Lung (tissue), 12 donors: ENCODE measurements around the gene C12orf42. TPM values are rescaled to one million over a fixed set of nuclear protein-coding genes. Genes with fewer than 3 reads are reported as not detected.

Experiments used
- ATAC-seq: fragments of 200-7000 bp; cut with Tn5 transposase; one replicate; pipeline ENCODE4 v1.9.1; 2020; ENCODE audit warnings: moderate number of reproducible peaks; ENCODE audit not compliant: insufficient read depth, low FRiP score
- DNase-seq, 3 donors: peaks; one replicate each; pipeline ENCODE4 v3.0.0-alpha.2; 2013 to 2017
- H3K27ac ChIP-seq, 2 donors: one replicate each; pipeline ENCODE4 v1.5.1; 2013; ENCODE audit warnings: mild to moderate bottlenecking in 2 of 2, moderate library complexity in 2 of 2, control low read depth in 1 of 2, inconsistent platforms in 1 of 2, low read depth in 1 of 2, low read length in 1 of 2
- H3K27me3 ChIP-seq, 3 donors: one replicate each; pipeline ENCODE4 v1.5.1; 2013; ENCODE audit warnings: low read length in 2 of 3; ENCODE audit not compliant: control insufficient read depth in 3 of 3, insufficient read depth in 3 of 3
- H3K36me3 ChIP-seq, 4 donors: one replicate each; pipeline ENCODE4 v1.5.1; 2013; ENCODE audit warnings: low read length in 4 of 4, mild to moderate bottlenecking in 1 of 4, moderate library complexity in 1 of 4; ENCODE audit not compliant: control insufficient read depth in 4 of 4, insufficient read depth in 4 of 4
- H3K4me1 ChIP-seq, 5 donors: one replicate each; pipeline ENCODE4 v1.5.1; 2013; ENCODE audit warnings: low read length in 5 of 5, mild to moderate bottlenecking in 2 of 5, moderate library complexity in 1 of 5; ENCODE audit not compliant: control insufficient read depth in 5 of 5, insufficient read depth in 5 of 5
- H3K4me3 ChIP-seq: one replicate; pipeline ENCODE4 v1.5.1; 2013; ENCODE audit warnings: mild to moderate bottlenecking, control low read depth, moderate library complexity
- H3K9ac ChIP-seq, 2 donors: one replicate each; pipeline ENCODE4 v1.5.1; 2013; ENCODE audit warnings: low read length in 2 of 2, control low read depth in 1 of 2; ENCODE audit not compliant: insufficient read depth in 1 of 2
- H3K9me3 ChIP-seq, 4 donors: one replicate each; pipeline ENCODE4 v1.5.1; 2013; ENCODE audit warnings: low read length in 3 of 4, mild to moderate bottlenecking in 1 of 4, moderate library complexity in 1 of 4; ENCODE audit not compliant: control insufficient read depth in 4 of 4, insufficient read depth in 3 of 4
- WGBS, 2 donors: extraction: QIAGEN DNeasy Blood & Tissue Kit; methylation state at CpG; one replicate each; pipeline ENCODE4 v1.1.7; 2013; 5-methylcytosine and 5-hydroxymethylcytosine counted together
- polyA plus RNA-seq, 2 donors: library from polyadenylated mRNA; stranded (reverse); fragments of 200-250 nt; gene quantifications; one replicate each; pipeline ENCODE4 v1.2.1, GENCODE V29; 2013
- total RNA-seq, 2 donors: library from RNA; depleted of rRNA in 1 of 2; stranded (reverse); fragments of >200 nt in 1 of 2; gene quantifications; one replicate each; pipeline ENCODE4 v1.2.1, GENCODE V29; 2014 to 2021
- TF ChIP-seq, protein P1 (sequence below): IDR thresholded peaks from 2 replicates; pipeline ENCODE4 v1.5.1; 2012; ENCODE audit warnings: mild to moderate bottlenecking; ENCODE audit errors: control extremely low read depth, extremely low read depth
- donor health status: control.
- donor health status: control.
- donor health status: Bipolar disorder and iron deficiency.
- donor health status: healthy.
- donor health status: DM: yes; HTN: yes; CAD: no.

Gene C12orf42
- total and polyA plus RNA-seq, 4 donors = 0.03 TPM; not detected in 3

DNA sequence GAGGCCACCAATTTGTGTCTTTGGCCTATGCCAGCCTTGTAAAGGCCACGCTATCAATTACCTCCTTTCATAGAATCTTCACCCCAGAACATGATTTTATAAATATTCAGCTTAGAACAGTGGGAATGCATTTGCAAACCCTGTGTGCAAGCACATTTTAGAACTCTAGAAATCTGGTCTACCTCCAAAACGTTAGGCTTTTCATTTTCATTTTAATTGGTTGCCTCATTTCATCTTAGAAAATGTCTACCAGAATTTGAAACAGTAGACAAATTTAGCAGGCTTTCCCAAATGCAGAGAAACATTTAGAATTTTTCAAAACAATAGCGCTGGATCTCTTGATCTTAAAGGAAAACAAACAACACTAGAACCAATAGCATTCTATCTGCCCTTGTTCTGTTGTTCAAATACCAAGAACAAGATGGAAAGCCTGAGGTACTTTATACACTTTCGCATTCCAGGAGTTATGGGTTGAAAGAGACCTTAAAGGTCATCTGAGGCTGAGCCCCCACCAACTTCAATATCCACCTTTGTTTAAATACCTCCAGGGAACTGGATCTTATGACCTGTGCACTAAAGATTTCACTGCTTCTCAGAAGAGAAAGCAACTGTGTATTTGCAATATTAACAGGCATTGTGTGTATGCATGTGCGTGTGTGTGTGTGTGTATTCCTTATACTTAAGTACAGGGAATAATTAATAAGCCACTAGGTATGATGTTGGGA, 185.1 kb downstream of the C12orf42 start:
- Histone ChIP-seq H3K4me3 (no peak overlapping the region), H3K4me1 (no peaks in the 10 kb centered on the region), H3K27ac (no peak overlapping the region), H3K9ac (no peak overlapping the region), H3K36me3 (no peaks in the 10 kb centered on the region), H3K27me3 (no peaks in the 10 kb centered on the region), H3K9me3 (no peaks in the 10 kb centered on the region)
- TF ChIP-seq, protein P1, sequence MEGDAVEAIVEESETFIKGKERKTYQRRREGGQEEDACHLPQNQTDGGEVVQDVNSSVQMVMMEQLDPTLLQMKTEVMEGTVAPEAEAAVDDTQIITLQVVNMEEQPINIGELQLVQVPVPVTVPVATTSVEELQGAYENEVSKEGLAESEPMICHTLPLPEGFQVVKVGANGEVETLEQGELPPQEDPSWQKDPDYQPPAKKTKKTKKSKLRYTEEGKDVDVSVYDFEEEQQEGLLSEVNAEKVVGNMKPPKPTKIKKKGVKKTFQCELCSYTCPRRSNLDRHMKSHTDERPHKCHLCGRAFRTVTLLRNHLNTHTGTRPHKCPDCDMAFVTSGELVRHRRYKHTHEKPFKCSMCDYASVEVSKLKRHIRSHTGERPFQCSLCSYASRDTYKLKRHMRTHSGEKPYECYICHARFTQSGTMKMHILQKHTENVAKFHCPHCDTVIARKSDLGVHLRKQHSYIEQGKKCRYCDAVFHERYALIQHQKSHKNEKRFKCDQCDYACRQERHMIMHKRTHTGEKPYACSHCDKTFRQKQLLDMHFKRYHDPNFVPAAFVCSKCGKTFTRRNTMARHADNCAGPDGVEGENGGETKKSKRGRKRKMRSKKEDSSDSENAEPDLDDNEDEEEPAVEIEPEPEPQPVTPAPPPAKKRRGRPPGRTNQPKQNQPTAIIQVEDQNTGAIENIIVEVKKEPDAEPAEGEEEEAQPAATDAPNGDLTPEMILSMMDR = no peak
- no peak for DNase-seq
- 74 to 86% methylated on average over 5 of the region's 5 CpGs for WGBS, 2 donors
- no peak for ATAC-seq

DNA sequence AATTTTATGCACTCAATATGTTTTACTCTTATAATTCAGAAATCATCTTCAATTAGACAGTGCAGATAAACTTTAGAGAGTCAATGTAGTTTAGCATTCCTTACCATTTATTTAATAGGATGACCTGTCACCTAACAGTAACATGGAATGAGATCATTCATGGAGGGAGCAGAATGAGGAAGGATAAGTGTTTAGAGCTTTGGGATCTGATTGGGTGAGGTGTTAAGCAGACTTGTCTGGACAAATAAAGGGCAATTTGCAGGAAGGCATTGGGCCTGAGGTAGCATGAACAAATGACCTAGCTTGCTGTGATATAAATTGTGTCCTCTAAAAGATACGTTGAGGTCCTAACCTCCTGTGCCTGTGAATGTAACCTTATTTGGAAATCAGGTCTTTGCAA, 187.4 kb downstream of the C12orf42 start:
- H3K9me3 ChIP-seq = no peaks in the 10 kb centered on the region
- 78 to 85% methylated on average over 1 of the region's 1 CpG for WGBS, 2 donors
- no peak overlapping the region for H3K27ac ChIP-seq
- H3K9ac ChIP-seq = no peak overlapping the region
- TF ChIP-seq, protein P1 = no peak
- no peak overlapping the region for H3K4me3 ChIP-seq
- DNase-seq = no peak
- no peaks in the 10 kb centered on the region for H3K36me3 ChIP-seq
- no peak for ATAC-seq
- H3K4me1 ChIP-seq = no peaks in the 10 kb centered on the region
- H3K27me3 ChIP-seq = no peaks in the 10 kb centered on the region

DNA sequence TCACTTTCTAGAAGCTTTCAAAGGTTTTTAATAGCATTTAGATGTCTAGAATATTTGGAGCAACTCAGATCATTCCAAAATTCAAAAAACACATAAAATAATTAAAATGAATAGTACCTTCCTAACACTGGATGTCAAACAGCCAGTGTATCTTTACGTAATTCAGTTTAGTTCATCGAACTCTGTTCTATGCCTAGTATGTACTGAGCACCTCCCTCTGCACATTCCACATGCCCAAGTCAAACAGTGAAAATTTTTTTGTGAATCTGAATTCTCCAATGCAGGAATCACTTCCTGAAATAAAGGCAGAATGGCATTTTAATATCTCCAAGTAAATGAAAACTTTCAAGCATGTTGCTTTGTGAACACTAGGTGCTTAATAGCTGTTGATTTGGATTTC, 192.3 kb downstream of the C12orf42 start:
- ATAC-seq = no peak
- H3K4me1 ChIP-seq = no peaks in the 10 kb centered on the region
- H3K9me3 ChIP-seq = no peaks in the 10 kb centered on the region
- no peak overlapping the region for H3K4me3 ChIP-seq
- 81 to 86% methylated on average over 2 of the region's 2 CpGs for WGBS, 2 donors
- TF ChIP-seq, protein P1 = no peak
- no peaks in the 10 kb centered on the region for H3K36me3 ChIP-seq
- no peak overlapping the region for H3K9ac ChIP-seq
- peaks cover 0 to 9% (median 6%) of the 10 kb centered on the region in 3 donors for H3K27me3 ChIP-seq
- no peak for DNase-seq
- no peak overlapping the region for H3K27ac ChIP-seq
